NCI-H2196 (cell line): ENCODE results near the gene C21orf58.
"Not testable (repeated sequence)": the region's sequence is repeated elsewhere in the genome, so short reads cannot be mapped to it uniquely, and the experiment has no call there.

Experiments used
- DNase-seq: peaks from one replicate; lab custom pipeline; 2025; ENCODE audit not compliant: unreplicated experiment; lab: John Stamatoyannopoulos, UW

The C21orf58 gene

GRCh38 chr21:46323710-46324389 is at the start of gene C21orf58, which contains the start of gene PCNT:
TSS of gene C21orf58 (minus strand) at chr21:46323870. CDS start at chr21:46322738, 1,132 bp downstream.
TSS of gene PCNT (plus strand) at chr21:46324156. CDS start at chr21:46324229, 73 bp downstream.
- peak; percentile 97 for DNase-seq

DNA sequence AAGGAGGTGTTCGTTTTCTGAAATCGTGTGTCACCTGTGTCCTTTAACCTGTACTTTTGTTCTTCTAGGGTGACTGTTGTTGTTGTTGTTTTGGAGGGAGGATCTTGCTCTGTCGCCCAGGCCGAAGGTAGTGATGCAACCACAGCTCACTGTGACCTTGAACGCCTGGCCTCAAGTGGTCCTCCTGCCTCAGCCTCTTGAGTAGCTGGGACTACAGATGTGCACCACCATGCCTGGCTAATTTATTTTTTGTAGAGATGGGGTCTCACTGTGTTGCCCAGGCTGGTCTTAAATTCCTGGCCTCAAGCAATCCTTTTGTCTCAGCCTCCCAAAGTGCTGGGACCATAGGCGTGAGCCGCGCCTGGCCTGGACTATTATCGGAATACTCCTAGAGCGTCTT is 49.3 kb upstream of the C21orf58 start:
- DNase-seq = not testable (repeated sequence)

- DNase-seq = no peak
Measured at GRCh38 chr21:46372014-46372485, 48.4 kb upstream of the C21orf58 start.

DNA sequence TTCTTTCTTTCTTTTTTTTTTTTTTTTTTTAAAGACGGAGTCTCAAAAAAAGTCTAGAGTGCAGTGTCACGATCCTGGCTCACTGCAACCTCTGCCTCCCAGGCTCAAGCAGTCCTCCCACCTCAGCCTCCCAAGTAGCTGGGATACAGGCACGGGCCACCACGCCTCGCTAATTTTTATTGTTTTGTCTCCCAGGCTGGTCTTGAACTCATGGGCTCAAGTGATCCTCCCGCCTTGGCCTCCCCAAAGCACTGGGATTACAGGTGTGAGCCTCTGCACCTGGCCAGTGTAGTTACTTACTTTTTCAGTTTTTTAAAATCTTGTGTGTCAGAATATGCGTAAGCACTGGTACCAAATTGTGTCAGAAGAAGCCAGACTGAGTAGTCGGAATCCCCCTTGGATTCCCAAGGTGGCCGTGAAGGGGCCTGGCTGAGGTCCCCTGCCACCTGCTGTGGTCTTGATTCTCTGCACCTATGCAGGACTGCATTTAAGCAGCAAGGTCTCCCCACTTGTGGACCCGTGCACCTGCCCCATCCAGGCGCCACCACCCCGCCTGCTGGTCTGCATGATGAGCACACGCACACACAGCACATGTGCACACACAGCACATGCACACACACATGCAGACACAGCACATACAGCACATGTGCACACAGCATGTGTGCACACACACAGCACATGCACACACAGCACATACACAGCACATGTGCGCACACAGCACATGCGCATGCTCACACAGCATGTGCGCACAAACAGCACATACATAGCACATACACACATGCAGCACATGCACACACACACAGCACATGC is 47.7 kb upstream of the C21orf58 start:
- no peak for DNase-seq

- DNase-seq = no peak
Measured at GRCh38 chr21:46369520-46370235, 46.0 kb upstream of the C21orf58 start.

DNA sequence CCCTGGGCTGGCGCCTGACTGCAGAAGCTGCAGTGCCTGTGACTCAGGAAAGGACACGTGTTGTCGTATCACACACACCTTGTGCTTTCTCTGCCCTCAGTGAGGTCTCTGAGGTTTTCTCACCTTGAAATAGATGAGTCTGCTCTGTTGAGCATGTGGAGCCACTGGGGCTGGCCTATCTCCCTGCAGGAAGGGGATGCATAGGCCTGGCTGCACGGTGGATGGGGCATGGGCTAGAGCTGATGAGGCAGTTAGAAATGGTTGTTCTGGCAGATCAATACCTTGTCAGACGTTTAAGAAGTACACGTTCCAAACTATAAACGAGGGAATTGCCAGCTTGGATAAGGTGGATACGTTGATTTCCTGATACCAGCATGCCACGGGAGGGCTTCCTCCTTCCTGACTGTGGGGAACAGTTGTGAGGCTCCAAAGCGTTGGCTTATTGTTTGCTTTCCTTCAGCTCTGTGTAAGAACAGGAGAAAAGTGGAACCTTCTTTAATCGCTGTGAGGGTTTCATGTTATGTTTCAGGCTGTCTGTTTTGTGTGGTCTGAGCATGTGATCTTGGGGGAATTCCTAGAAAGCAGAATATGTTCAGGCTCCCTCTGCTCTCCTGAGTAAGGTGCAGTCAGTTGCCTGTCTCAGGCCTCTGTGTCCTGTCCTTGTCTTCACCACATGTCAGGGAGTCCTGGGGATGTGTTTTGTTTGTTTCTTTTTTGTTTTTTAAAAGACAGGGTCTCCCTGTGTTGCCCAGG is 45.0 kb upstream of the C21orf58 start:
- DNase-seq = no peak

- DNase-seq = no peak
Measured at GRCh38 chr21:46366966-46367365, 43.3 kb upstream of the C21orf58 start.

DNA sequence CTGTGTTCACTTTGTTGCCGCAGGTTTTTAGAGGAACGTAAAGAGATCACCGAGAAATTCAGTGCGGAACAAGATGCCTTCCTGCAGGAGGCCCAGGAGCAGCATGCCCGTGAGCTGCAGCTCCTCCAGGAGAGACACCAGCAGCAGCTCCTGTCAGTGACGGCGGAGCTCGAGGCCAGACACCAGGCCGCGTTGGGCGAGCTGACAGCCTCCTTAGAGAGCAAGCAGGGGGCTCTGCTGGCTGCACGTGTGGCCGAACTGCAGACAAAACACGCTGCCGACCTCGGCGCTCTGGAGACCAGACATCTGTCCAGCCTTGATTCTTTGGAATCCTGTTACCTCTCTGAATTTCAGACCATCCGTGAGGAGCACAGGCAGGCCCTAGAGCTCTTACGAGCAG is 42.9 kb upstream of the C21orf58 start:
- no peak for DNase-seq

DNA sequence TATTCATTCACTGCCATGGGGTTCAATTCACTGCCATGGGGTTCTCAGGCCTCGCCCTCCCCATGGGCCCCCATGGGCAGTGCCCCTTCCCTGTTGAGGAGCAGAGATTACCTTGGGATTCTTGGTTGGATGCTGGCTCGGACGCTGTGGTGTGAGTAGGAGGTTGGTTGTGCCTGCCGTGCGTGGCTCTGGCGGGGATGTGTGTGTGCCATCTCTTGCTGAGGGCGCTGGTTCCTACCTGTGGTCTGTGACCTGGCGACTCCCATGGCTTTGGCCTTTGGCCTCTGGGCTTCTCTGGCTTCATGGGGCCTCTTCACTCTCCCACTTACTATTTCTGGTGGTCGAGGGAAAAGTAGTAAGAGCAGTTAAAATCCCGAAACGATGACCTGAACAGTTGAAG is 42.4 kb upstream of the C21orf58 start:
- DNase-seq = no peak

- DNase-seq = no peak
Measured at GRCh38 chr21:46363698-46364097, 40.0 kb upstream of the C21orf58 start.

GRCh38 chr21:46362946-46363345 is 39.3 kb upstream of the C21orf58 start:
- no peak for DNase-seq

- DNase-seq = no peak
Measured at GRCh38 chr21:46361935-46362334, 38.3 kb upstream of the C21orf58 start.

- DNase-seq = no peak
Measured at GRCh38 chr21:46361176-46361575, 37.5 kb upstream of the C21orf58 start.

DNA sequence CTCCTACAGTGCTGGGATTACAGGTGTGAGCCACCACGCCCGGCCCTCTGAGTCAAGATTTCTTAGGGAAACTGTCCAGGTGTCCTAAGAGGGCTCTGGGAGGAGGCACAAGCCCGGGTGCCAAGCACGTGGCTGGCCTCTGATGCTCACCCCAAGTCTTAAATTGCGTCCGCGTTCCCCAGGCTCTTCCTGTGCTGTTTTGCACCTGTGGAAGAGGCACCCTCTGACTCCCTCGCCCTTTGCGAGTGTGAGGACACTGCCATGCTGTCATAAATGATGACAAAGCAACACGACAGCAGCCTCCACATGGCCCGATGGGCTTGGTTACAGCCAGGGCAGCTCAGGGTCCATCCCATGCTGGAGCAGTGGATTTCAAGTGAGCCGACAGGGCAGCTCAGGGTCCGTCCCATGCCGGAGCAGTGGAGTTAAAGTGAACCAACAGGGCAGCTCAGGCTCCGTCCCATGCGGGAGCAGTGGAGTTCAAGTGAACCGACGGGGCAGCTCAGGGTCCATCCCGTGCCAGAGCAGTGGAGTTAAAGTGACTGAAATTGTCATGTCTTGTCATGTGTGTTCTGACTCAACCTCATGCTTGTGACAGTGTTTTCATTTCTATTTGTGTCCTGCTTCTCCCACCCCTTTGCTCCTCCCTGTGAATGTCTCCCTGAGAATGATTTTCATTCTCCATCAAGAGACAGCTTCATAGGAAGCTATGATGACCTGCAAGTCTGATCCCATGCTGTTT is 34.2 kb upstream of the C21orf58 start:
- no peak for DNase-seq

DNA sequence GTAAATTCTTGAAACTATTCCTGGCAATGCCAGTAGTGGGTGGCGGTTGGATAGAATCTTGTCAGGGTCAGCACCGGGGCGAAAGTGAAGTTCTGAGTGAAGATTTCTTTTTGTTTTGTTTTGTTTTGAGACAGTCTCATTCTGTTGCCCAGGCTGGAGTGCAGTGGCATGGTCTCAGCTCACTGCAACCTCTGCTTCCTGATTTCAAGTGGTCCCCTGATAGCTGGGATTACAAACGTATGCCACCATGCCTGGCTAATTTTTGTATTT is 33.6 kb upstream of the C21orf58 start:
- no peak for DNase-seq

- no peak for DNase-seq
Measured at GRCh38 chr21:46356494-46357334, 33.0 kb upstream of the C21orf58 start.

- DNase-seq = no peak
Measured at GRCh38 chr21:46356005-46356338, 32.3 kb upstream of the C21orf58 start.

GRCh38 chr21:46355161-46356004 is 31.7 kb upstream of the C21orf58 start:
- DNase-seq = no peak

DNA sequence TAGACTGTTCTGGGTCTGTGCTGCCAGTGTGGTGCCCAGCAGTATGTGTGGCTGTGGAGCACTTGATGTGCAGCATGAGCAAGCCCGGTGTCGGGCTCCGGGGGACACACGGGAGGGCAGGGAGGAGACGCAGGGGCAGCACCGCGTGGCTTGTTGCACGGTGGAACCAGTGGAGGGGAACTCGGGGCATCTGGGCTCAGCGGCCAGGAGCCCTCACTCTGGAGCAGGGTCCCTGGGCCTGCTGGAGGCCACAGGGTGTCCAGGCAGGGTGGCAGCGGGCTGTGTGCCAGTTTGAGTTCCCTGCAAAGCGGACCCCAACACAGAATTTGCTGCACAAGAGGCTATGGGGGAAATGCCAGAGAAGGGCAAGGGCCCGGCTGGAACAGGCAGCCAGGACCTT is 30.8 kb upstream of the C21orf58 start:
- DNase-seq = no peak
